Prostate gland (tissue), 2 donors: ENCODE results near the gene SEMA3E. TPM values are rescaled to one million over a fixed set of nuclear protein-coding genes. Genes with fewer than 3 reads are reported as not detected.
"Not testable (repeated sequence)": the region's sequence is repeated elsewhere in the genome, so short reads cannot be mapped to it uniquely, and the experiment has no call there.

ENCODE experiments used
- DNase-seq: peaks from one replicate; pipeline ENCODE4 v3.0.0-alpha.2; 2019; ENCODE audit warnings: low spot score
- H3K27ac ChIP-seq, 2 donors: fragments of 200-600 bp; sonication (generic); 2 replicates each; pipeline ENCODE4 v1.5.1; 2017 to 2019
- H3K27me3 ChIP-seq: fragments of 200-600 bp; sonication (generic); replicated peaks from 2 replicates; pipeline ENCODE4 v1.5.1; 2019; ENCODE audit not compliant: insufficient read depth
- H3K36me3 ChIP-seq, 2 donors: fragments of 200-600 bp; sonication (generic); 1 replicate in 1 of 2; 2 replicates in 1 of 2; pipeline versions ENCODE4 v1.5.1 to v1.8.1; 2017 to 2019
- H3K4me1 ChIP-seq: fragments of 200-600 bp; sonication (generic); replicated peaks from 2 replicates; pipeline ENCODE4 v1.5.1; 2019
- H3K4me3 ChIP-seq, 2 donors: fragments of 200-600 bp; sonication (generic); 2 replicates each; pipeline ENCODE4 v1.5.1; 2017 to 2019
- H3K9me3 ChIP-seq: fragments of 200-600 bp; sonication (generic); 2 replicates; pipeline ENCODE4 v1.5.1; 2017
- POLR2A ChIP-seq: fragments of 450-650 bp; IDR thresholded peaks from one replicate; pipeline ENCODE4 v1.6.1; 2016; ENCODE audit warnings: antibody characterized with exemption, mild to moderate bottlenecking
- POLR2AphosphoS5 ChIP-seq: sonication (generic); formaldehyde crosslinking; IDR thresholded peaks from one replicate; pipeline ENCODE4 v1.6.1; 2017; ENCODE audit warnings: antibody characterized with exemption
- WGBS: methylation state at CpG from one replicate; pipeline ENCODE4 v1.1.5; 2018; 5-methylcytosine and 5-hydroxymethylcytosine counted together
- intact Hi-C: fragments of 100-400 bp; cut with DNase I; formaldehyde crosslinking; loops from one replicate; pipeline ENCODE4 v1.14.2; 2022
- total RNA-seq, 2 donors: library from RNA; depleted of rRNA; stranded (reverse); fragments of >200 nt; gene quantifications; one replicate each; pipeline ENCODE4 v1.1.0, GENCODE V29; 2016
- TF ChIP-seq, protein P1 (sequence below), 4 experiments: fragments of 200-600 bp in 2 of 4; fragments of 450-650 bp in 2 of 4; sonication (generic) in 2 of 4; IDR thresholded peaks; 1 replicate in 3 of 4; 2 replicates in 1 of 4; pipeline ENCODE4 v1.5.1; 2016 to 2019; ENCODE audit warnings: antibody characterized with exemption in 4 of 4, mild to moderate bottlenecking in 2 of 4, moderate library complexity in 2 of 4

SEMA3E gene
- total RNA-seq, 2 donors from 2014 or later: 2.6 to 4.8 TPM

DNA sequence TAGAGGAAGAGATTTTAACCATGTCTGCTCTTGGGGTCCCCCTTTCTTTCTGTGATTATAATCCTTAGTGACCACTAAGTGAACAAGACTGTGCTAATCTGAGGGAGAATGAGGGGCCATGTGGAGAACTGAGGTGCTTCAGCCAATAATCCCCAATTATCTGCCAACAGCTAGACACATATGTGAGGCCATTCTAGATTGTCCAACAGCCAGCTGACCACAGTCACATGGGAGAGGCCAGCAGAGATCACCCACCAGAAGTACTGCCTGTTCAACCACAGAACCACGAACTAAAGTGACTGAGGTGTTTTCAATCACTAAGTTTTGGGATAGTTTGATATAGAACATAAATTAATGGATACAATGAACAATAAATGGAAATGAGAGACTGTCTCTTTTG, 74.3 kb downstream of the SEMA3E start:
- H3K4me1 ChIP-seq: no peaks in the 10 kb centered on the region
- no peak overlapping the region for H3K27ac ChIP-seq
- intact Hi-C loops: no loop called here
- no peaks in the 10 kb centered on the region for H3K27me3 ChIP-seq
- H3K4me3 ChIP-seq: no peak overlapping the region
- WGBS: 81% methylated on average over 1 of the region's 1 CpG
- no peaks in the 10 kb centered on the region for H3K36me3 ChIP-seq
- DNase-seq: no peak
- TF ChIP-seq POLR2A: no peak
- H3K9me3 ChIP-seq: no peaks in the 10 kb centered on the region

GRCh38 chr7:83562960-83563359, 86.0 kb downstream of the SEMA3E start:
- intact Hi-C loops: no loop called here
- no peaks in the 10 kb centered on the region for H3K27me3 ChIP-seq
- H3K4me1 ChIP-seq: no peaks in the 10 kb centered on the region
- no peak for TF ChIP-seq POLR2AphosphoS5
- TF ChIP-seq, protein P1, sequence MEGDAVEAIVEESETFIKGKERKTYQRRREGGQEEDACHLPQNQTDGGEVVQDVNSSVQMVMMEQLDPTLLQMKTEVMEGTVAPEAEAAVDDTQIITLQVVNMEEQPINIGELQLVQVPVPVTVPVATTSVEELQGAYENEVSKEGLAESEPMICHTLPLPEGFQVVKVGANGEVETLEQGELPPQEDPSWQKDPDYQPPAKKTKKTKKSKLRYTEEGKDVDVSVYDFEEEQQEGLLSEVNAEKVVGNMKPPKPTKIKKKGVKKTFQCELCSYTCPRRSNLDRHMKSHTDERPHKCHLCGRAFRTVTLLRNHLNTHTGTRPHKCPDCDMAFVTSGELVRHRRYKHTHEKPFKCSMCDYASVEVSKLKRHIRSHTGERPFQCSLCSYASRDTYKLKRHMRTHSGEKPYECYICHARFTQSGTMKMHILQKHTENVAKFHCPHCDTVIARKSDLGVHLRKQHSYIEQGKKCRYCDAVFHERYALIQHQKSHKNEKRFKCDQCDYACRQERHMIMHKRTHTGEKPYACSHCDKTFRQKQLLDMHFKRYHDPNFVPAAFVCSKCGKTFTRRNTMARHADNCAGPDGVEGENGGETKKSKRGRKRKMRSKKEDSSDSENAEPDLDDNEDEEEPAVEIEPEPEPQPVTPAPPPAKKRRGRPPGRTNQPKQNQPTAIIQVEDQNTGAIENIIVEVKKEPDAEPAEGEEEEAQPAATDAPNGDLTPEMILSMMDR (IDR thresholded peaks at IDR 0.05): no peak
- no peak overlapping the region for H3K4me3 ChIP-seq
- no peaks in the 10 kb centered on the region for H3K9me3 ChIP-seq
- WGBS: 35% methylated on average over 2 of the region's 2 CpGs
- no peak overlapping the region for H3K27ac ChIP-seq
- H3K36me3 ChIP-seq: no peaks in the 10 kb centered on the region
- DNase-seq: no peak

- TF ChIP-seq POLR2AphosphoS5 (no peak), POLR2A (no peak)
- TF ChIP-seq, protein P1 (IDR thresholded peaks at IDR 0.05): no peak
These were observed 86.7 kb downstream of the SEMA3E start for GRCh38 chr7:83562289-83562688.

GRCh38 chr7:83559887-83560286, 89.1 kb downstream of the SEMA3E start:
- Histone ChIP-seq H3K27me3 (no peaks in the 10 kb centered on the region), H3K4me1 (no peaks in the 10 kb centered on the region), H3K9me3 (no peaks in the 10 kb centered on the region), H3K27ac (no peak overlapping the region), H3K4me3 (no peak overlapping the region), H3K36me3 (no peaks in the 10 kb centered on the region)
- TF ChIP-seq, protein P1 (IDR thresholded peaks at IDR 0.05): no peak
- TF ChIP-seq POLR2AphosphoS5 (no peak), POLR2A (no peak)
- WGBS: 81% methylated on average over 3 of the region's 3 CpGs
- intact Hi-C loops: no loop called here
- DNase-seq: no peak

More at GRCh38 chr7:83562289-83562688, 86.7 kb downstream of the SEMA3E start:
- H3K36me3 ChIP-seq: no peaks in the 10 kb centered on the region
- no peaks in the 10 kb centered on the region for H3K9me3 ChIP-seq
- H3K27ac ChIP-seq: no peak overlapping the region
- 100% methylated on average over 1 of the region's 1 CpG for WGBS
- H3K4me1 ChIP-seq: no peaks in the 10 kb centered on the region
- intact Hi-C loops: no loop called here
- H3K27me3 ChIP-seq: no peaks in the 10 kb centered on the region
- no peak for DNase-seq
- no peak overlapping the region for H3K4me3 ChIP-seq

DNA sequence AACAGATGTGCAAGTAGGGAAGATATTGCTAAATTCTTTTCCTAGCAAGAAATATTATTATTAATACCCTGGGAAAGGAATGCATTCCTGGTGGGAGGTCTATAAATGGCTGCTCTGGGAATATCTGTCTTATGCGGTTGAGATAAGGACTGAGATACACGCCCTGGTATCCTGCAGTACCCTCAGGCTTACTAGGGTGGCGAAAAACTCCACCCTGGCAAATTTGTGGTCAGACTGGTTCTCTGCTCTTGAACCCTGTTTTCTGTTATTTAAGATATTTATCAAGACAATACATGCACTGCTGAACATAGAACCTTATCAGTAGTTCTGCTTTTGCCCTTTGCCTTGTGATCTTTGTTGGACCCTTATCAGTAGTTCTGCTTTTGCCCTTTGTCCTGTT, 96.4 kb downstream of the SEMA3E start:
- H3K27ac ChIP-seq, H3K4me1 ChIP-seq, H3K4me3 ChIP-seq, H3K27me3 ChIP-seq, H3K36me3 ChIP-seq, DNase-seq, H3K9me3 ChIP-seq, intact Hi-C loops: not testable (repeated sequence)
- 95% methylated on average over 3 of the region's 3 CpGs for WGBS

- no peak overlapping the region for H3K4me3 ChIP-seq
- no peaks in the 10 kb centered on the region for H3K9me3 ChIP-seq
- H3K27me3 ChIP-seq: no peaks in the 10 kb centered on the region
- no peaks in the 10 kb centered on the region for H3K36me3 ChIP-seq
- TF ChIP-seq POLR2A: no peak
- TF ChIP-seq POLR2AphosphoS5: no peak
- TF ChIP-seq, protein P1 (IDR thresholded peaks at IDR 0.05): no peak
- intact Hi-C loops: no loop called here
- no peak overlapping the region for H3K27ac ChIP-seq
- H3K4me1 ChIP-seq: no peaks in the 10 kb centered on the region
- 96% methylated on average over 4 of the region's 4 CpGs for WGBS
- no peak for DNase-seq
These were observed 98.8 kb downstream of the SEMA3E start for GRCh38 chr7:83550100-83550499.
